ENCODE measurements around the gene FBXO33. TPM values are rescaled to one million over a fixed set of nuclear protein-coding genes. Genes with fewer than 3 reads are reported as not detected.

The FBXO33 gene
- 13.2 and 21.2 TPM in 2 replicates for total RNA-seq

GRCh38 chr14:39432179-39432618, at the start of gene FBXO33:
TSS of gene FBXO33 (minus strand) at chr14:39432433. CDS start at chr14:39432162, 271 bp downstream.

Other genes starting within 250 kb of the FBXO33 start
- gene MIA2, start 198.5 kb downstream of the FBXO33 start, total RNA-seq, result 6.5 and 13.4 TPM in 2 replicates